Liver (tissue), 9 donors: Measurements from ENCODE around the gene LANCL3. TPM values are rescaled to one million over a fixed set of nuclear protein-coding genes. Genes with fewer than 3 reads are reported as not detected.

Experiments used
- DNase-seq: peaks from one replicate; pipeline ENCODE4 v3.0.0-alpha.2; 2017; ENCODE audit warnings: low spot score
- H3K27ac ChIP-seq, 2 donors: one replicate each; pipeline ENCODE4 v1.7.0; 2013; ENCODE audit warnings: inconsistent platforms in 2 of 2, low read length in 2 of 2, control low read depth in 1 of 2, low read depth in 1 of 2, mild to moderate bottlenecking in 1 of 2
- H3K27me3 ChIP-seq, 4 donors: one replicate each; pipeline versions ENCODE4 v1.6.1 to v1.7.0; 2013; ENCODE audit warnings: low read length in 3 of 4, inconsistent platforms in 1 of 4, mild to moderate bottlenecking in 1 of 4, moderate library complexity in 1 of 4; ENCODE audit not compliant: control insufficient read depth in 4 of 4, insufficient read depth in 4 of 4
- H3K36me3 ChIP-seq, 4 donors: one replicate each; pipeline versions ENCODE4 v1.6.1 to v1.7.0; 2013; ENCODE audit warnings: low read length in 3 of 4, mild to moderate bottlenecking in 3 of 4, low read depth in 1 of 4, moderate library complexity in 1 of 4; ENCODE audit not compliant: control insufficient read depth in 4 of 4, insufficient read depth in 3 of 4
- H3K4me1 ChIP-seq, 4 donors: one replicate each; pipeline versions ENCODE4 v1.6.1 to v1.7.0; 2013; ENCODE audit warnings: low read length in 3 of 4, mild to moderate bottlenecking in 3 of 4, moderate library complexity in 1 of 4; ENCODE audit not compliant: control insufficient read depth in 4 of 4, insufficient read depth in 4 of 4
- H3K4me3 ChIP-seq, 3 donors: one replicate each; pipeline versions ENCODE4 v1.6.1 to v1.7.0; 2013; ENCODE audit warnings: low read length in 3 of 3, control low read depth in 1 of 3, low read depth in 1 of 3, mild to moderate bottlenecking in 1 of 3
- H3K9ac ChIP-seq, 2 donors: one replicate each; pipeline ENCODE4 v1.7.0; 2013; ENCODE audit warnings: low read length in 2 of 2, mild to moderate bottlenecking in 2 of 2, moderate library complexity in 2 of 2, control low read depth in 1 of 2, low read depth in 1 of 2
- H3K9me3 ChIP-seq, 4 donors: one replicate each; pipeline versions ENCODE4 v1.6.1 to v1.7.0; 2013; ENCODE audit warnings: low read length in 3 of 4; ENCODE audit not compliant: control insufficient read depth in 4 of 4
- FOXA2 ChIP-seq: IDR thresholded peaks from 2 replicates; pipeline ENCODE4 v1.6.1; 2016; ENCODE audit warnings: antibody characterized with exemption
- GABPA ChIP-seq, 2 donors: IDR thresholded peaks in 1 of 2; conservative IDR thresholded peaks in 1 of 2; 2 replicates each; pipeline ENCODE4 v1.6.1; 2016; ENCODE audit warnings: antibody characterized with exemption in 2 of 2, mild to moderate bottlenecking in 1 of 2, moderate library complexity in 1 of 2
- HNF4A ChIP-seq, 2 donors: conservative IDR thresholded peaks; 2 replicates each; pipeline ENCODE4 v1.6.1; 2016; ENCODE audit warnings: antibody characterized with exemption in 2 of 2, mild to moderate bottlenecking in 2 of 2
- HNF4G ChIP-seq: IDR thresholded peaks from 2 replicates; pipeline ENCODE4 v1.6.1; 2016; ENCODE audit warnings: antibody characterized with exemption
- JUND ChIP-seq, 2 donors: IDR thresholded peaks; 2 replicates each; pipeline ENCODE4 v1.6.1; 2016; ENCODE audit warnings: antibody characterized with exemption in 2 of 2
- NR2F2 ChIP-seq: IDR thresholded peaks from 2 replicates; pipeline ENCODE4 v1.6.1; 2016; ENCODE audit warnings: antibody characterized with exemption
- REST ChIP-seq: IDR thresholded peaks from 2 replicates; pipeline ENCODE4 v1.6.1; 2016; ENCODE audit warnings: antibody characterized with exemption, mild to moderate bottlenecking
- RXRA ChIP-seq, 2 donors: IDR thresholded peaks; 2 replicates each; pipeline ENCODE4 v1.6.1; 2017 to 2018; ENCODE audit warnings: antibody characterized with exemption in 2 of 2, mild to moderate bottlenecking in 1 of 2
- SP1 ChIP-seq: IDR thresholded peaks from 2 replicates; pipeline ENCODE4 v1.6.1; 2018; ENCODE audit warnings: antibody characterized with exemption, mild to moderate bottlenecking
- TAF1 ChIP-seq: conservative IDR thresholded peaks from 2 replicates; pipeline ENCODE4 v1.6.1; 2016; ENCODE audit warnings: antibody characterized with exemption, mild to moderate bottlenecking
- WGBS: extraction: QIAGEN DNeasy Blood & Tissue Kit; methylation state at CpG from one replicate; pipeline ENCODE4 v1.1.7; 2013; 5-methylcytosine and 5-hydroxymethylcytosine counted together
- polyA plus RNA-seq, 2 donors: library from polyadenylated mRNA; stranded (reverse) in 1 of 2; unstranded in 1 of 2; fragments of 200-250 nt in 1 of 2; fragments of >200 nt in 1 of 2; fragmentation: Nextera tagmentation in 1 of 2; extraction: Ambion mirVana in 1 of 2; gene quantifications; one replicate each; pipeline versions ENCODE4 v1.2.1 to v1.2.3, GENCODE V29; 2013 to 2015
- total RNA-seq, 2 donors: library from RNA; depleted of rRNA; stranded (reverse); fragments of >200 nt; gene quantifications; one replicate each; pipeline ENCODE4 v1.2.3, GENCODE V29; 2014
- TF ChIP-seq, protein P1 (sequence below): IDR thresholded peaks from 2 replicates; pipeline ENCODE4 v1.6.1; 2016; ENCODE audit warnings: antibody characterized with exemption
- TF ChIP-seq, protein P2 (sequence below): IDR thresholded peaks from 2 replicates; pipeline ENCODE4 v1.6.1; 2016; ENCODE audit warnings: antibody characterized with exemption
- TF ChIP-seq, protein P3 (sequence below): fragments of 150-350 bp; IDR thresholded peaks from 2 replicates; pipeline ENCODE4 v1.5.1; 2017; ENCODE audit warnings: improper control_type of control experiment, low read depth, low read length; ENCODE audit not compliant: missing input control
- donor health status: healthy.
- donor health status: healthy.
- donor health status: healthy.
- donor health status: healthy.
- donor health status: healthy.

The LANCL3 gene
- total and polyA plus RNA-seq, 4 donors: under 0.01 to 2.1 (median 0.01) TPM; not detected in 1

DNA sequence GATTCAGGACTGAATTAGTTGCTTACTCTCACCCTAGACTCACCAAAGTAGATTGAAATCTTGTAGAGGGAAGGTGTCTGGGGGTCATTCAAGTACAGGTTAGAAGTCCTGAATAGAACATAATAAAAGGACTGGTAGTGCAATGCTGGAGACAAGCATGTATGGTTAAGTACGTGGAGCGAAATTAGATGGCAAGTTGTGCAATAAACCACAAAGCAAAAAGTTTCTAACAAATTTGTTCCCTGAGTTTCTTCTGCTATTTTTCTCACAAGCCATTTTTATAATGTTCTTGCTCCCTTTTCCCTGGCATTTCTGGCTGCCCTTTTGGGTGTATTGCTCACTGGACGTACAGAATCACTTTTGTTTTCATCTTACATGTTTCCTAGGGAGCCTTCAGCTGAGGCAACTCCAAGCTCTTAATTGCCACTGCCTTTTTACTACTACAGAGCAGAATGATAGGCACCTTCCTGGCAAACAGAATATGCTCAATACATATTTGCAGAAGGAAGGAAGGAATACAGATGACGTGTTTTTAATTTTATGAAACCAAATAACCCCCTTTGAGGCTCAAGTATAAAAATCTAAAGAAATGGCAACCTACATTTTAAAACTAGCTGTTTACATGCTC is 23.4 kb downstream of the LANCL3 start:
- no peak overlapping the region for H3K27ac ChIP-seq
- H3K9ac ChIP-seq: no peak overlapping the region
- no peak for DNase-seq
- H3K4me3 ChIP-seq: no peak overlapping the region
- H3K4me1 ChIP-seq: no peaks in the 10 kb centered on the region
- TF ChIP-seq, protein P1, sequence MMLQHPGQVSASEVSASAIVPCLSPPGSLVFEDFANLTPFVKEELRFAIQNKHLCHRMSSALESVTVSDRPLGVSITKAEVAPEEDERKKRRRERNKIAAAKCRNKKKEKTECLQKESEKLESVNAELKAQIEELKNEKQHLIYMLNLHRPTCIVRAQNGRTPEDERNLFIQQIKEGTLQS: no peak
- TF ChIP-seq FOXA2 (no peak), TAF1 (no peak)
- no peaks in the 10 kb centered on the region for H3K27me3 ChIP-seq
- H3K36me3 ChIP-seq: no peaks in the 10 kb centered on the region
- WGBS: 67% methylated on average over 4 of the region's 4 CpGs
- H3K9me3 ChIP-seq: no peaks in the 10 kb centered on the region

- Histone ChIP-seq H3K36me3 (no peaks in the 10 kb centered on the region), H3K27ac (no peak overlapping the region), H3K4me1 (no peaks in the 10 kb centered on the region), H3K27me3 (no peaks in the 10 kb centered on the region), H3K9me3 (no peaks in the 10 kb centered on the region), H3K9ac (no peak overlapping the region), H3K4me3 (no peak overlapping the region)
- DNase-seq: no peak
- TF ChIP-seq FOXA2: no peak
- TF ChIP-seq NR2F2: no peak
- no peak for TF ChIP-seq GABPA (IDR thresholded peaks at IDR 0.05 in 1 of 2, conservative IDR thresholded peaks at IDR 0.05 in 1 of 2)
- no peak for TF ChIP-seq SP1
- no peak for TF ChIP-seq TAF1
- no peak for TF ChIP-seq RXRA (IDR thresholded peaks at IDR 0.05)
- no peak for TF ChIP-seq HNF4A (conservative IDR thresholded peaks at IDR 0.05)
- no peak for TF ChIP-seq JUND (IDR thresholded peaks at IDR 0.05)
- TF ChIP-seq, protein P2, sequence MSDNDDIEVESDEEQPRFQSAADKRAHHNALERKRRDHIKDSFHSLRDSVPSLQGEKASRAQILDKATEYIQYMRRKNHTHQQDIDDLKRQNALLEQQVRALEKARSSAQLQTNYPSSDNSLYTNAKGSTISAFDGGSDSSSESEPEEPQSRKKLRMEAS: no peak
- TF ChIP-seq REST: no peak
- TF ChIP-seq, protein P3, sequence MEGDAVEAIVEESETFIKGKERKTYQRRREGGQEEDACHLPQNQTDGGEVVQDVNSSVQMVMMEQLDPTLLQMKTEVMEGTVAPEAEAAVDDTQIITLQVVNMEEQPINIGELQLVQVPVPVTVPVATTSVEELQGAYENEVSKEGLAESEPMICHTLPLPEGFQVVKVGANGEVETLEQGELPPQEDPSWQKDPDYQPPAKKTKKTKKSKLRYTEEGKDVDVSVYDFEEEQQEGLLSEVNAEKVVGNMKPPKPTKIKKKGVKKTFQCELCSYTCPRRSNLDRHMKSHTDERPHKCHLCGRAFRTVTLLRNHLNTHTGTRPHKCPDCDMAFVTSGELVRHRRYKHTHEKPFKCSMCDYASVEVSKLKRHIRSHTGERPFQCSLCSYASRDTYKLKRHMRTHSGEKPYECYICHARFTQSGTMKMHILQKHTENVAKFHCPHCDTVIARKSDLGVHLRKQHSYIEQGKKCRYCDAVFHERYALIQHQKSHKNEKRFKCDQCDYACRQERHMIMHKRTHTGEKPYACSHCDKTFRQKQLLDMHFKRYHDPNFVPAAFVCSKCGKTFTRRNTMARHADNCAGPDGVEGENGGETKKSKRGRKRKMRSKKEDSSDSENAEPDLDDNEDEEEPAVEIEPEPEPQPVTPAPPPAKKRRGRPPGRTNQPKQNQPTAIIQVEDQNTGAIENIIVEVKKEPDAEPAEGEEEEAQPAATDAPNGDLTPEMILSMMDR: no peak
- TF ChIP-seq HNF4G: no peak
- 15% methylated on average over 2 of the region's 2 CpGs for WGBS
Measured at GRCh38 chrX:37599729-37600128, 28.3 kb downstream of the LANCL3 start.
